Activated naive CD8-positive, alpha-beta T cell treated with anti-CD3 and anti-CD28 coated beads, Interleukin-2, amount 10 ng/mL, durations not matched to agents 7 days and 5 days (primary cell): ENCODE data around the gene ROR1. TPM values are rescaled to one million over a fixed set of nuclear protein-coding genes. Genes with fewer than 3 reads are reported as not detected.

ENCODE experiments used
- ATAC-seq: fragments of 150-1000 bp; cut with Tn5 transposase; one replicate; pipeline ENCODE4 v1.10.0; 2021; ENCODE audit warnings: low read depth, moderate library complexity
- POLR2A ChIA-PET: fragments of 350-600 bp; sonication (Branson Sonifier 250); formaldehyde crosslinking; loops from one replicate; lab custom pipeline; 2021; ENCODE audit warnings: antibody characterized with exemption; lab: Charles Lee
- DNase-seq: peaks from one replicate; pipeline ENCODE4 v3.0.0; 2021
- H3K27ac Mint-ChIP-seq: one replicate; pipeline ENCODE4 v1.8.0; 2022; ENCODE audit warnings: mild to moderate bottlenecking, mixed read lengths
- H3K27me3 Mint-ChIP-seq: one replicate; pipeline ENCODE4 v1.8.0; 2022; ENCODE audit warnings: mild to moderate bottlenecking, moderate library complexity, mixed read lengths
- H3K36me3 Mint-ChIP-seq: one replicate; pipeline ENCODE4 v1.8.0; 2021; ENCODE audit warnings: mild to moderate bottlenecking, mixed read lengths
- H3K4me1 Mint-ChIP-seq: one replicate; pipeline ENCODE4 v1.8.0; 2021; ENCODE audit warnings: mixed read lengths
- H3K4me3 Mint-ChIP-seq: one replicate; pipeline ENCODE4 v1.8.0; 2022; ENCODE audit warnings: mild to moderate bottlenecking, moderate library complexity, mixed read lengths
- H3K9me3 Mint-ChIP-seq: one replicate; pipeline ENCODE4 v1.8.0; 2021; ENCODE audit warnings: mixed read lengths
- total RNA-seq, 2 experiments: library from RNA; stranded (reverse); gene quantifications; one replicate each; pipeline ENCODE4 v1.2.3, GENCODE V29; 2021

ROR1 gene
- total RNA-seq, 2 experiments from 2014 or later, result not detected

DNA sequence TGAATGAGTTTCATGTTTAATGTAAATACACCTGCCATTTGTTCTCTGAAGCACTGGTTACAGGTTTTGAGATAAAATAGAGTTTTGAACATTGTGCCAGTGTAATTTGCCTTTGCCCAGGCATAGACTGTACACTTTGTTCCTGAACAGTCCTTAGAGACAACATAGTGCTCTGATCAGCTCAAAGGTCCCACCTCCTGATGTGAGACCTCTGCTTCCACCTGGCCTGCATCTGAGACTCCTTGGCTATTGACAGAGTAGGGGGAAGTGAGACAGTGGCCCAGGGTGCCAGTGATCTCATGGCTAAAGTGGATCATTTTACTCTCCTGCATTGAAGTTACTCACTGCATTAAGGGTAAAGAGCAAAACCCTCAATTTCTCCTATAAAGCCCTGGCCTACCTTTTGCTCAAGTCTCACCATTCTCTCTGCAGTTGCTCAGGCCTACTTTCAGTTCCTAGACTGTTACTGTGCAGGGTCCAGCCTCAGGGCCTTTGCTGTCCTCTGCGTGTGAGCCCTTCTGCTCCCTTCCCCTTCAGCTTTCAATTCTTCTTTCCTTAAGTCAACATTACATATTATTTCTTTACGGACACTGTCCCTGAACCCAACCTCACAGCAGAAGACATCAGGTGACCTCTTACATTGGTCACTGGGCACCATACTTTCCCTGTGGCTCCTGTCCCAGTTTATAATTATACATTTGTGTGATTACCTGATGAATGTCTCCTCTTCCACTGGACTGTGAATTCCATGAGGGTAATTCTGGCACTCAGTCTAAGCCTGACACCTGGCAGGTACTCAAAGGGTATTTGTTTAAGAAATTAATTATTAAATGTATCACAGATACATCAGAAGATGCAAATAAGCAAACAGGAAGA lies 142.9 kb downstream of the ROR1 start:
- Mint-ChIP-seq H3K4me3 (no peak overlapping the region), H3K9me3 (no peaks in the 10 kb centered on the region), H3K27me3 (peaks cover 11% of the 10 kb centered on the region), H3K27ac (no peak overlapping the region), H3K4me1 (peaks cover 2% of the 10 kb centered on the region), H3K36me3 (no peaks in the 10 kb centered on the region)
- DNase-seq (no peak), ATAC-seq (no peak)
- POLR2A ChIA-PET, result no interaction called here

- Mint-ChIP-seq H3K9me3 (no peaks in the 10 kb centered on the region), H3K36me3 (no peaks in the 10 kb centered on the region), H3K27ac (no peak overlapping the region), H3K4me3 (no peak overlapping the region), H3K4me1 (peaks cover 2% of the 10 kb centered on the region), H3K27me3 (peaks cover 4% of the 10 kb centered on the region)
- ATAC-seq (no peak), DNase-seq (no peak)
- POLR2A ChIA-PET, result no interaction called here
These were observed 144.0 kb downstream of the ROR1 start for GRCh38 chr1:63917571-63918417.

DNA sequence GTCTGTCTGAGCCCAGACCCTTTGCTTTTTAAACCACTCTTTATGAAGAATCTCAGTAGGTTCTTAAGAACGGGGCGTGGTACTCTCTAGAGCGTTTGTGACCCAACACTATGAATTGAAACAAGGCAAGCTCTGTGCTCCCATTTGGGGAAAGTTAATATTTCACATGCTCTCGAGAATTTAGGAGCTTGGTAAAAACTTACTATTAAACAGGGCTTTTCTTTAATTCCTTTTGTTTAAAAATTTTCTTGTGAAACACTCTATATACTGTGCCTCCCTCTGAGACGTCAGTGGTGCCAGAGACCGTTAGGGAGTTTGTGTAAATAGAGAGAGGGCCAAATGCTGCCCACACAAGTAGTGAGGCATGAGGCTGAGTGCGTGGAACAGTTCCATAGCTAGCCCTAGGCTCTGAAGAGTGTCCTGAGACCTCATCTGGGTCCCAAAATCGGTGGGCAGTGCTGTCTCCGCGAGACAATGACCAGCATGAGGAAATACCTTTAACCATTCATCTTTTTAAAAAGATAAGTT lies 144.7 kb downstream of the ROR1 start:
- POLR2A ChIA-PET, result no interaction called here
- H3K27me3 Mint-ChIP-seq, result peaks cover 6% of the 10 kb centered on the region
- no peak overlapping the region for H3K27ac Mint-ChIP-seq
- DNase-seq, result no peak
- no peaks in the 10 kb centered on the region for H3K36me3 Mint-ChIP-seq
- no peaks in the 10 kb centered on the region for H3K9me3 Mint-ChIP-seq
- H3K4me1 Mint-ChIP-seq, result peaks cover 2% of the 10 kb centered on the region
- no peak for ATAC-seq
- H3K4me3 Mint-ChIP-seq, result no peak overlapping the region

DNA sequence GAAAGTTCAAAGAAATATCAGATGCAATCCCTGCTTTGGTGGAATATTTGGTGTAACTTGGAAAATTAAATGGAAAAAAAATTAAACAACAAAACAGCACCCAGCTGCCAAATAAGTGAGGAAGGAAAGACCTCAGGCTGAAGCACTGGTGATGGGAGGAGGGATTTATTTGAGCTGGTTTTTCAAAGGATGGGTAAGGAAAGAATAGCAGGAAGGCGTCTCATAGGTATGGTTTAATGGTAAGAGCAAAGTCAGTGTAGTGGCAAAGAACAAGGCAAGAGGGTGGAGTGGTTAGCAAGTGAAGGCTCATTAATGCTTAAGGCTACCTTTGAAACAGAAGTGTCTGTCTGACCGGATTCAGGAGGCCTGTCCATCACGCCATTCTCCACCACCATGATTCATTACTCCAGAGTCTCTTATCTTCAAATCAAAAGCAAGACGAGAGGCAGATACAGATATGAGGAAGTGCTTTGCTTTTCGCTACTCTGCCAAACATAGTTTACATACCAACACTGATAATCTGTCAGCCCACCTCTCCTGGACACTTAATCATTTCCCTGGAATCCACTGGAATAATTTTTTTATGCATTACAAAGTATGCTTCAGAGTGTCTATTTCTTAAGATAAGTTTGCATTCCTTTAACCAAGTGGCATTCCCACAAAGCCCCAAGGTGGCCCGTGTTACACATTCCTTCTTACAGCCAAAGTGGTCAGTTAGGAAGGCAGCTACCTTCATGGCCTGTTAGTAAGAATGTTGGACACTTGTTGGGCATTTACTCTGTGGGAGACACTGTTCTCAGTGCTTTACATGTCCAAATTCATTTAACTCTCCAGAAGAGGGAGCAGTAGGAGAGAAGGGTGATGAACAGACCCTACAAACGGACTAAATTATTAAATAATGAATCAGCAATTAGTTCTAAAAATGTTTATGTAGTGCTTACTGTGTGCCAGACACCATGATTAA lies 146.6 kb downstream of the ROR1 start:
- Mint-ChIP-seq H3K4me3 (no peak overlapping the region), H3K27ac (no peak overlapping the region), H3K9me3 (no peaks in the 10 kb centered on the region), H3K4me1 (peaks cover 2% of the 10 kb centered on the region), H3K27me3 (peaks cover 3% of the 10 kb centered on the region), H3K36me3 (no peaks in the 10 kb centered on the region)
- ATAC-seq (no peak), DNase-seq (no peak)
- POLR2A ChIA-PET, result no interaction called here

DNA sequence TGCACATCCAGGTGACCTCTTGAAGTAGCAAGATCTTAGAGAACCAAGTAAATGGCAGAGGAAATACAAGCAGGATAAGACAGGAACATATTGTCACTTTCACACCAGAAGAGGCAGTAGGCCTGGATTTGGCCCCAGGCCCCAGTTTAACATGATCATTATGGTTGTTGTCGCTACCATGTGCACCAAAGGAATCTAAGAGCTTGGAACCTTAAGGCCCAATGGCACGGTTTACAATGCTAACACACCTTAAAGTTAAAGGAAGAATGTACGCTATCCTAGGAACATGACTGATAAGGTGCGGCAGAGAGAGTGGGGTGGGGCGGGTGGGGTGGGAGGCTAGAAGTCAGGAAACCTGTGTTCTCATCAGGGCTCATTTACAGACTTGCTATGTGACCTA lies 147.5 kb downstream of the ROR1 start:
- H3K27ac Mint-ChIP-seq, result no peak overlapping the region
- POLR2A ChIA-PET, result no interaction called here
- ATAC-seq (no peak), DNase-seq (no peak)
- H3K9me3 Mint-ChIP-seq, result no peaks in the 10 kb centered on the region
- H3K27me3 Mint-ChIP-seq, result peaks cover 3% of the 10 kb centered on the region
- H3K4me3 Mint-ChIP-seq, result no peak overlapping the region
- H3K36me3 Mint-ChIP-seq, result no peaks in the 10 kb centered on the region
- peaks cover 2% of the 10 kb centered on the region for H3K4me1 Mint-ChIP-seq

DNA sequence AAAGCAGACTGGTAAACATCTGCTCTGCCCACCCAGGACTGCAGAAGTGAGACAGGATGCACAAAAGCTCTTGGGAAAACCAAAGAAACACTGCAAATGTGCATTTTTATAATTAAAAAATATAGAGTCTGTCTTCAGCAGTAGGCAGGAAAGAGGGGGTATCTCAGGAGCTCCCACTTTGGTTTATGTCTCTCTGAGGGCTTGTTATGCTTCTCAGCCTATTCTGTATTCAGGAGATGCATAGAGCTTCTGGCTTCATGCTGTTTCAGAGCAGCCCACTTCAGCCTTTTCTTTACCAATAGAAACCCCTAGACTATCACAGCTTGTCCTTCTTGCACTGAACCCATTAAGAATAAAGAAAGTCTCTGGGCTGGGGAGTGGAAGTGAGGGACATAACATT lies 148.0 kb downstream of the ROR1 start:
- no peak overlapping the region for H3K27ac Mint-ChIP-seq
- DNase-seq, result no peak
- peaks cover 3% of the 10 kb centered on the region for H3K27me3 Mint-ChIP-seq
- no peaks in the 10 kb centered on the region for H3K9me3 Mint-ChIP-seq
- POLR2A ChIA-PET, result no interaction called here
- ATAC-seq, result no peak
- no peaks in the 10 kb centered on the region for H3K36me3 Mint-ChIP-seq
- H3K4me1 Mint-ChIP-seq, result peaks cover 2% of the 10 kb centered on the region
- no peak overlapping the region for H3K4me3 Mint-ChIP-seq

DNA sequence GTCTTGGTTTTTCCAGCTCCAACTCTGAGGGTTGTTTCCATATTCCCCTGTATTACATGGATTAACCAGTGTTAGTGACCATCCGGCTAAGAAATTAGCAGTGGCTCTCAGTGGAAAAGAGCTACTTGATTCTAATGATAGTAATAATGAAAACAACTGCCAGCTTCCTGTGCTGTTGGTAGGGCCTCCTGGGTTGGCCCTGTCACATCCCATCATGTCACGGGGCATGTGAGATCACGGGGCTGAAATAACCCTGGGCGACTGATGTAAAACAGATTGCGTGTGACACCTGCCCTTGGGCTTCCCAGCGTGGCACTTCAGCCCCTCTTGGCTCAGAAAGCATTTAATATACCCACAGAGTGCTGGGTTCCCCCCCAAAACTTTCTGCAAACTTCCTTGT lies 149.0 kb downstream of the ROR1 start:
- POLR2A ChIA-PET, result no interaction called here
- ATAC-seq, result no peak

DNA sequence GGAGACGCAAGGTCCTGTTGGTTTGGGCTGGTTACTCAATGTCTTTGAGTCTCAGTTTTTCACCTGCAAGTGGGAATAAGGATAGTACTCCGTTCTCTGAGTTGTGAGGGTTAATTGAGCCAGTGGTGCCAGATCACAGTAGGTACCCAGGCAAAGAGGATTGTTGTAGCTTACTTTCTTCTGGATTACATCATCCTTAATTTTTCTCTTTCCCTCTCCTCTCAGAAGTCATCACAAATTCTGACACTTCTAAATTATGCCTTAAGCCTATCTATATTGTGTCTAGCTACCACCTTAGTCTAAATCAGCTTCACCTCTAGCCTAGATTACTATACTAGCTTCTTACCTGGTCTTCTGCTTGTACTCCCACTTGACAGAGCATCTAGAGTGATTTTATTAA lies 149.5 kb downstream of the ROR1 start:
- POLR2A ChIA-PET, result no interaction called here

More for the DNA sequence above, 149.0 kb downstream of the ROR1 start:
- Mint-ChIP-seq H3K27me3 (peaks cover 3% of the 10 kb centered on the region), H3K27ac (no peak overlapping the region), H3K4me3 (no peak overlapping the region), H3K36me3 (no peaks in the 10 kb centered on the region), H3K4me1 (no peaks in the 10 kb centered on the region), H3K9me3 (no peaks in the 10 kb centered on the region)
- no peak for DNase-seq

GRCh38 chr1:63924600-63924999 lies 150.8 kb downstream of the ROR1 start:
- POLR2A ChIA-PET, result no interaction called here
- H3K4me1 Mint-ChIP-seq, result no peaks in the 10 kb centered on the region
- H3K36me3 Mint-ChIP-seq, result no peaks in the 10 kb centered on the region
- H3K4me3 Mint-ChIP-seq, result no peak overlapping the region
- no peak overlapping the region for H3K27ac Mint-ChIP-seq
- DNase-seq (no peak), ATAC-seq (no peak)
- H3K9me3 Mint-ChIP-seq, result no peaks in the 10 kb centered on the region
- peaks cover 3% of the 10 kb centered on the region for H3K27me3 Mint-ChIP-seq

More for the DNA sequence above, 149.5 kb downstream of the ROR1 start:
- H3K9me3 Mint-ChIP-seq, result no peaks in the 10 kb centered on the region
- no peaks in the 10 kb centered on the region for H3K4me1 Mint-ChIP-seq
- H3K36me3 Mint-ChIP-seq, result no peaks in the 10 kb centered on the region
- H3K27ac Mint-ChIP-seq, result no peak overlapping the region
- ATAC-seq (no peak), DNase-seq (no peak)
- H3K27me3 Mint-ChIP-seq, result peaks cover 3% of the 10 kb centered on the region
- H3K4me3 Mint-ChIP-seq, result no peak overlapping the region

GRCh38 chr1:63928186-63929105 lies 154.6 kb downstream of the ROR1 start:
- H3K27ac Mint-ChIP-seq, result no peak overlapping the region
- no peak for ATAC-seq
- peaks cover under 1% of the 10 kb centered on the region for H3K27me3 Mint-ChIP-seq
- H3K36me3 Mint-ChIP-seq, result no peaks in the 10 kb centered on the region
- POLR2A ChIA-PET, result no interaction called here
- DNase-seq, result no peak
- no peaks in the 10 kb centered on the region for H3K4me1 Mint-ChIP-seq
- no peaks in the 10 kb centered on the region for H3K9me3 Mint-ChIP-seq
- no peak overlapping the region for H3K4me3 Mint-ChIP-seq

GRCh38 chr1:63929106-63929478 lies 155.3 kb downstream of the ROR1 start:
- Mint-ChIP-seq H3K4me3 (no peak overlapping the region), H3K4me1 (no peaks in the 10 kb centered on the region), H3K27ac (no peak overlapping the region), H3K36me3 (no peaks in the 10 kb centered on the region), H3K9me3 (no peaks in the 10 kb centered on the region), H3K27me3 (no peaks in the 10 kb centered on the region)
- DNase-seq, result no peak
- POLR2A ChIA-PET, result no interaction called here
- ATAC-seq, result no peak

- POLR2A ChIA-PET, result no interaction called here
- no peak overlapping the region for H3K4me3 Mint-ChIP-seq
These were observed 157.7 kb downstream of the ROR1 start for GRCh38 chr1:63931468-63931867.

More at GRCh38 chr1:63931468-63931867, 157.7 kb downstream of the ROR1 start:
- no peaks in the 10 kb centered on the region for H3K36me3 Mint-ChIP-seq
- ATAC-seq, result no peak
- H3K4me1 Mint-ChIP-seq, result no peaks in the 10 kb centered on the region
- DNase-seq, result no peak
- no peak overlapping the region for H3K27ac Mint-ChIP-seq
- no peaks in the 10 kb centered on the region for H3K27me3 Mint-ChIP-seq
- H3K9me3 Mint-ChIP-seq, result no peaks in the 10 kb centered on the region
